ENCODE measurements around the gene UGT1A9.
"Not testable (repeated sequence)": the region's sequence is repeated elsewhere in the genome, so short reads cannot be mapped to it uniquely, and the experiment has no call there.

UGT1A9 gene

DNA sequence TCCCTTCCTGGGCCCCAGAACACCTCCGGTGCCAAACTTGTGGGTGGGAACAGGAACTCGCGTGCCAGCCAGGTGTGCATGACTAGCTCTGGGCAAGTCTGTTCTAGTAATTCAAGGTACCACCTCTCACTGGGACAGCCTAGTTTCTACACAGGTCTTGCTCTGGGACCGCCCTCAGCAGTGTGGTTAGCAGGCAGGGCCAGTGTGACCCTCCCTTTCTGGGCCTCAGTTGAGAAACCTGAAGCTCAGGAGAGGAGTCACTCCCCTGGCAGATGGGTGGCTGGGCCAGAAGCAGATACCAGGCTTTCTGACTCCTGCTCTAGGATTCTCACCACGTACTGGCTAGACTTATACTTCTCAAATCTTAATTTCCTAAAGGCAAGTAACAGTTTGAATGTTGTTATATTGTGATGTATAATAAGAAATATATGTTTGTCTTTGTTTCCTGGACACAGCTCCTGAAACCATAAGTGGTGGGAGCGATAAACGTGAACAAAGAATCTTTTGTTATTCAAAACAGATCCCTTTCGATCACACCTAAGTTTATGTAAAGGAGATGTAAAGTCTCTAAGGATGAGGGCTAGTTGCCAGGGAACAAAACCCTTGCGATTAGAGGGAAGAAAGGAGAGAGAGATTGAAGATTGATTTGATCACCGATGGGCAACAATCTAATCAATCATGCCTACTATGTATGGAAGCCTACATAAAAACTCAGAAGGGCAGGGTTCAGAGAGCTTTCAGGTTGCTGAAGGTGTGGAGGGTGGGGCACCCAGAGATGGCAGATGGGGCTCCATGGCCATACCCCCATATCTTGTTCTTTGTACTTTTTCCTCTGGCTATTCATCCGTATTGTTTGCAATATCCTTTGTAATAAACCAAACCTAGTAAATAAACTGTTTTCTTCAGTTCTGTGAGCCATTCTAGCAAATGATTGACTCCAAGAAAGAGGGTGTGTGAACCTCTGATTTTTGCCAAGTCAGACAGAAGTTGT, 20.0 kb downstream of the UGT1A9 start:
- no peaks in the 10 kb centered on the region for H3K27me3 ChIP-seq
- H3K4me3 ChIP-seq: no peak overlapping the region
- no peak for TF ChIP-seq Cebpa-rat (IDR thresholded peaks at IDR 0.05)
- H3K4me2 ChIP-seq: no peak overlapping the region
- no peaks in the 10 kb centered on the region for H4K20me1 ChIP-seq
- no peaks in the 10 kb centered on the region for H3K9me3 ChIP-seq
- no peaks in the 10 kb centered on the region for H3K4me1 ChIP-seq
- H3K9ac ChIP-seq: no peak overlapping the region
- H3K36me3 ChIP-seq: no peaks in the 10 kb centered on the region
- no peak overlapping the region for H3K27ac ChIP-seq

DNA sequence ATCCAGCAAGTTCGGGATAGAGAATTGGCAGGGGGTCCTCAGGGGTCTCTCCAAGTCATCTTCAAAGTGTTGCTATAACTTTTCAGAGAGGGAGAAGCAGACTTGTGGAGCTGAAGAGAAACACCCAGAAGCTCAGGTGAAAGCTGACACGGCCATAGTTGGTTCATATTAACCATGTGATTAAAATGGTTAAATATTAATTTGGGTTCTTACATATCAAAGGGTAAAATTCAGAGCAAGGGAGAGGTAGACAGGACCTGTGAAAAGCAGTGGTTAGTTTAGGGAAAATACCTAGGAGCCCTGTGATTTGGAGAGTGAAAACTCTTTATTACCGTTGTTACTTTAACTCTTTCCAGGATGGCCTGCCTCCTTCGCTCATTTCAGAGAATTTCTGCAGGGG, 20.9 kb downstream of the UGT1A9 start, which contains the start of gene UGT1A6:
TSS of gene UGT1A6 (plus strand) at position 243 of the 400 bp plus-strand sequence. CDS start at position 358, 115 bp downstream.
- Histone ChIP-seq H3K36me3 (no peaks in the 10 kb centered on the region), H3K9ac (no peak within 1 kb of the TSS), H3K4me3 (no peak within 1 kb of the TSS), H3K4me2 (no peak within 1 kb of the TSS), H4K20me1 (no peaks in the 10 kb centered on the region), H3K4me1 (no peaks in the 10 kb centered on the region), H3K27ac (no peak within 1 kb of the TSS), H3K27me3 (no peaks in the 10 kb centered on the region), H3K9me3 (no peaks in the 10 kb centered on the region)
- TF ChIP-seq Cebpa-rat (IDR thresholded peaks at IDR 0.05): no peak

DNA sequence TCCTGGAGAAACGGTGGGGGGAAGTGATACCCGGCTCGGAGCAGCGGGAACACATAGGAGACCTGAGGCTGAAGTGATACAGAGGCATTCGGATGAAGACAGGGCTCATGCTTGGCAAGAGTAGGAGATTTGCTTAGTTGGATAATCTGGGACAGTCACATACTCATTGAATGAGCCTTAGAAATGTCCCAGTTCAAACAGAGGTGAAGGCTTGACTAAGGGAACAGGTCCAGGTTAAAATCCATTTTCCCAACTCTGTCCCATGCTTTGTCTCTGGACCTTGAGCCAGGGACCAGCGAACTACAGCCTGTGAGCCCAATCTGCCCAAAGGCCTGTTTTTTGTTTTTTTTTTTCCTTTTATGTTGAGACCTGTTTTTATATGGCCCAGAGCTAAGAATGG, 22.3 kb downstream of the UGT1A9 start:
- no peaks in the 10 kb centered on the region for H3K36me3 ChIP-seq
- H3K4me3 ChIP-seq: no peak overlapping the region
- no peak overlapping the region for H3K27ac ChIP-seq
- no peak overlapping the region for H3K4me2 ChIP-seq
- no peaks in the 10 kb centered on the region for H3K4me1 ChIP-seq
- H3K9ac ChIP-seq: no peak overlapping the region
- H3K27me3 ChIP-seq: no peaks in the 10 kb centered on the region
- no peak for TF ChIP-seq Cebpa-rat (IDR thresholded peaks at IDR 0.05)
- no peaks in the 10 kb centered on the region for H4K20me1 ChIP-seq
- H3K9me3 ChIP-seq: no peaks in the 10 kb centered on the region

DNA sequence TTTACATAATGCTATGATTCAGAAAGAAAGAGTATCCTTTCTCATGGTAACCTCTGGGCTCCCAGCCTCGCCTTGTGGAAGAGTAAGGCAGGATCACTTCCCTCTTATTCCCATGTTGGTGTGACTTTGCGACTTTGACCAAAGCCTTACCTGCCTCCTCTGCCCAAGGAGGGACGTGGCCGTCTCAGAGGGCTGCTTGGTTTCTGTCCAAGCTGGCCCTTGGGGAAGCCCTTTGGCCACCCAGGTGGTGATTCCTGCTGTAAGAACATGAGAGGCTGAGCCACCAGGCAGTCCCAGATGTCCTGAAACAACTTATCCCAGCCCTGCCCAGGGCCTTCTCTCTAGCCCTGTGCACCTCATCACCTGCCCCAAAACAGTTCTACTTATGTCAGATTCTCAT, 27.0 kb downstream of the UGT1A9 start:
- no peaks in the 10 kb centered on the region for H3K36me3 ChIP-seq
- no peaks in the 10 kb centered on the region for H3K4me1 ChIP-seq
- no peak overlapping the region for H3K27ac ChIP-seq

DNA sequence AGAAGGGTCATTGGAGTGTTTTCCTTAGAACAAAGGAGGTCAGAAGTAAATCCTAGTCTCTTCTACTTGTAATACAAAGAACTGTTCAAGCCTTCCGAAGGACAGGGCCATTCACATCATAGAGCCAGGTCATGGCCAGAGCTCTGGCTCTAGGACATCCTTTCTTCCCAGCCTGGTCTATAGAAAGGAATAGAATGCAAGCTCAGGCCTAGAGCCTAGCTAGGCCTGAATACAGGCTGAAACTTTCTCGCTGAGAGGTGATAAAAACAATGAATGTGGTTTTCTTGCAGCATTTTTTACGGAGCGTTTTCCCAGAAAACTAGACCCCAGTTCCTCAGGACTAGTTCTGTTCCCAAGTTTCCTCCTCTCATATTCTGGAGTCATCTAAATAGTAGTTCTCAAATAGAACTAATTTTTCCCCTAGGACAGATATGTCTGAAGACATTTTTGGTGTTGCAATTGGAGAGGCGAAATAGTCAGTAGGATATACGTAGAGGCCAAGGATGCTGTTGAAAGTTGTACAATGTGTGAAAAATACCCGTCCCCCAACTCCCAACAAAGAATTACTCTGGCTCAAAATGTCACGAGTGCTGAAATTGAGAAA, 27.8 kb downstream of the UGT1A9 start:
- Histone ChIP-seq H3K27ac (no peak overlapping the region), H3K4me2 (no peak overlapping the region), H3K9ac (no peak overlapping the region), H3K9me3 (peaks cover 4% of the 10 kb centered on the region; the same call in 1 of the 2 replicates), H3K27me3 (no peaks in the 10 kb centered on the region), H4K20me1 (no peaks in the 10 kb centered on the region), H3K4me3 (no peak overlapping the region), H3K36me3 (no peaks in the 10 kb centered on the region), H3K4me1 (no peaks in the 10 kb centered on the region)
- no peak for TF ChIP-seq Cebpa-rat (IDR thresholded peaks at IDR 0.05)

More for the DNA sequence above, 27.0 kb downstream of the UGT1A9 start:
- H3K4me2 ChIP-seq: no peak overlapping the region
- TF ChIP-seq Cebpa-rat (IDR thresholded peaks at IDR 0.05): no peak
- H4K20me1 ChIP-seq: no peaks in the 10 kb centered on the region
- no peak overlapping the region for H3K4me3 ChIP-seq
- no peaks in the 10 kb centered on the region for H3K27me3 ChIP-seq
- H3K9me3 ChIP-seq: 0 out of 2 replicates have a peak, but pooled peaks cover under 1% of the 10 kb centered on the region
- no peak overlapping the region for H3K9ac ChIP-seq

DNA sequence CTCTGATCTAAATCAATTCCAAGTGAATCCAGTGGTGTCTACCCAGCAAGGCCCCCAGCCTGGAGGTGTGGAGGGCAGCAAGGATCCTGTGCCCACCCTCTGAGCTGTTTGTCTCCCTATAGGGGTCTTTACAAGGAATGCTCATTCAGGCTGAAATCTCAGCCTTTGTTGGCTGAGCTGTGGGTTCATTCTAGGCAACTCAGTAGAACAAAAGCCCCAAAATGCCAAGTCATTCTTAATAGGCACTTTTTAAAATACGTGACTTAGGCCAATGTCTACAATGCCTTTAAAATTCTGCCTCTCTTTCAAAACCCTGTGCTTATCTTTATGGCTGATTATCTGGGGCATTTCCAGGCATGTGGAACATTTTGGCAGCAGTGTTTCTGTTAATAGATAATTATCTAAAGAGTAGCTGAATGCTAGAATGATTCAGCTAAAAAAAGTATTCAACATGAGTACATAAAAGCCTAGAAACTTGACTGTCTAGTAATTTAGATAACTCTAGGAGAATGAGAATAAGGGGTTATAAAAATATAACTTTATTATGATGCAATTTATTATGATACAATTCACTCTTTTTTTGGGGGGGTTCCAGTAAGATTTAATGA, 28.4 kb downstream of the UGT1A9 start:
- Histone ChIP-seq H4K20me1 (no peaks in the 10 kb centered on the region), H3K9me3 (peaks cover 4% of the 10 kb centered on the region; the same call in 1 of the 2 replicates), H3K4me2 (no peak overlapping the region), H3K36me3 (no peaks in the 10 kb centered on the region), H3K4me3 (no peak overlapping the region), H3K27me3 (no peaks in the 10 kb centered on the region), H3K4me1 (no peaks in the 10 kb centered on the region), H3K27ac (no peak overlapping the region), H3K9ac (no peak overlapping the region)
- no peak for TF ChIP-seq Cebpa-rat (IDR thresholded peaks at IDR 0.05)

DNA sequence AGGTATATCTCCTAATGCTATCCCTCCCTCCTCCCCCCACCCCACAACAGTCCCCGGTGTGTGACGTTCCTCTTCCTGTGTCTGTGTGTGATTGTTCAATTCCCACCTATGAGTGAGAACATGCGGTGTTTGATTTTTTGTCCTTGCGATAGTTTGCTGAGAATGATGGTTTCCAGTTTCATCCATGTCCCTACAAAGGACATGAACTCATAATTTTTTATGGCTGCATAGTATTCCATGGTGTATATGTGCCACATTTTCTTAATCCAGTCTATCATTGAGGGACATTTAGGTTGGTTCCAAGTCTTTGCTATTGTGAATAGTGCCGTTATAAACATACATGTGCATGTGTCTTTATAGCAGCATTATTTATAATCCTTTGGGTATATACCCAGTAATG, 29.1 kb downstream of the UGT1A9 start:
- not testable (repeated sequence) for H3K27me3 ChIP-seq, H4K20me1 ChIP-seq, H3K27ac ChIP-seq, H3K9ac ChIP-seq, H3K4me1 ChIP-seq, H3K4me3 ChIP-seq, H3K4me2 ChIP-seq, H3K9me3 ChIP-seq, H3K36me3 ChIP-seq

DNA sequence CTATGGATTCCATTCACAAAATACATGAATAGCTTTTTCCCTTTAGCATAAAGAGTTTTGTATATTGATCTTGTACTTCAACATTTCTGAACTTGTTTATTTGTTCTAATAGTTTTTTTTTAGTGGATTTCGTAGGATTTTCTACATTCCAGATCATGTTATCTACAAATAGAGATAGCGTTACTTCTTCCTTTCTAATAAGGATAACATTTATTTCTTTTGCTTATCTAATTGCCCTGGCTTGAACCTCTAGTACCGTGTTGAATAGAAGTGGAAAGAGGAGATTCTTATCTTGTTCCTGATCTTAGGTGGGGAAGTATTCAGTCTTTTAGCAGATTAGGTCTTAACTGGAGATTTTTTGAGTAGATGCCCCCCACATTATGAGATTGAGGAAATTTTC, 30.5 kb downstream of the UGT1A9 start:
- Histone ChIP-seq H3K4me1 (no peaks in the 10 kb centered on the region), H3K9ac (no peak overlapping the region), H3K4me2 (no peak overlapping the region), H4K20me1 (no peaks in the 10 kb centered on the region), H3K27me3 (no peaks in the 10 kb centered on the region), H3K36me3 (no peaks in the 10 kb centered on the region), H3K4me3 (no peak overlapping the region), H3K27ac (no peak overlapping the region), H3K9me3 (peaks cover 4% of the 10 kb centered on the region; the same call in 1 of the 2 replicates)
- no peak for TF ChIP-seq Cebpa-rat (IDR thresholded peaks at IDR 0.05)

DNA sequence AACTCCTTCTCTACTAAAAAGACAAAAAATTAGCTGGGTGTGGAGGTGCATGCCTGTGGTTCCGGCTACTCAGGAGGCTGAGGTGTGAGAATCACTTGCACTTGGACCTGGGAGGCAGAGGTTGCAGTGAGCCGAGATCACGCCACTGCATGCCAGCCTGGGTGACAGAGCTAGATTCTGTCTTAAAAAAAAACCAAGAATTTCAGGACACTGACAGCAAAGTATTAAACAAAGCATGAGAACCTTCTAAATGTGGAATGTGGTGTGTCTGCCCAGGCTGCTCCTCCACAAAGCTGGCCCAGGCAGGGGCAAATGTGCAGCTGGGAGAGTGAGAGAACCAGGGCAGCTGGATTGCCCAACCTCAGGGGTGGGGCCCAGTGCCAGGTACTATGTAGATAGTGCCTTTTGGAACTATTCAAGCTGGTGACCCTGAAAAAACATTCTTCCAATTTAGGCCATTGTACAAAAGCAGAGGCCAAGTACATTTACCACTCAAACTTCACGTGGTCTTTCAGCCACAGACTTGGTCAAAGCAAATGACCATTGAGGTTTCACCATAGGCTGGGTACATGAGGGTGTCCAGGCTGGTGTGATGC, 34.3 kb downstream of the UGT1A9 start:
- H3K9me3 ChIP-seq: peaks cover 4% of the 10 kb centered on the region; the same call in 1 of the 2 replicates
- no peaks in the 10 kb centered on the region for H3K36me3 ChIP-seq
- H3K4me2 ChIP-seq: no peak overlapping the region
- H3K4me3 ChIP-seq: no peak overlapping the region
- no peak overlapping the region for H3K27ac ChIP-seq
- no peaks in the 10 kb centered on the region for H3K4me1 ChIP-seq
- no peaks in the 10 kb centered on the region for H3K27me3 ChIP-seq
- no peak for TF ChIP-seq Cebpa-rat (IDR thresholded peaks at IDR 0.05)
- no peaks in the 10 kb centered on the region for H4K20me1 ChIP-seq
- no peak overlapping the region for H3K9ac ChIP-seq
